ENCODE data around the gene RNF121. TPM values are rescaled to one million over a fixed set of nuclear protein-coding genes. Genes with fewer than 3 reads are reported as not detected.

The RNF121 gene
- total RNA-seq, 1 donor from 2014 or later = 27.8 TPM

DNA sequence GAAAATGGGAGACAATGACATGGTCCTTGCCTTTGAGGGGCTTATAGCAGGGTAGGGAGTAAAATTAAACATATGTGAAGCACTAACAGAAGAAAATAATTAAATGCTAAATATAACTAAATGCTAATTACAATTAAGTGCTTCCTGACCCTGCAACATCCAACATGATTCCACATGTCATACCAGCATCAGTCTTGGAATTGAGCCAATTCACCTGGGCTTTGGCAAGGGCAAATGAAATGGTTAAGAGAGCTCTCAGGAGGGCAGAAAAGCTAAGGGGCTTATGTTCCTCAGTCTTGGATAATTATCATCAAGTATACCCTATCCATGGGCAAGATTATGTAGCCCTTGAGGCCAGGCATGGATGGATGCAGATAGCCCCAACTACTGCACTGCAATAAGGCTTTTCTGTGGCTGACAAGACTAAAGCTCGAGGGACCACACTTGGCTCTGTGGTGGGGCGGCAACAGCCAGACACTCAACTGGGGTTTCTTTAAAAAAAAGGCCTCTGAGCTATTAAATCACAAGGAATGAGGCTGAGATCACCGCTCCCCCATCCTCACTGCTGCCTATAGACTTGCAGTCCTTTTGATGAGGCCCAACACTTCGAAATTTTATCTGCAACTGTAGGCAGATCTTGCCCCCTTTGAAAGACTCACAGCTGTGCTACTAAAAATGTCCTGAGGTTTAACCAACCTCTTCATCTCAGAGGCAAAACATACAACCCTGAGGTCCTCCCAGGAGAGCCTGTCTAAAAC is 108.9 kb downstream of the RNF121 start:
- no peak for DNase-seq (ENCODE audit: low read depth in 2 of 2)

DNA sequence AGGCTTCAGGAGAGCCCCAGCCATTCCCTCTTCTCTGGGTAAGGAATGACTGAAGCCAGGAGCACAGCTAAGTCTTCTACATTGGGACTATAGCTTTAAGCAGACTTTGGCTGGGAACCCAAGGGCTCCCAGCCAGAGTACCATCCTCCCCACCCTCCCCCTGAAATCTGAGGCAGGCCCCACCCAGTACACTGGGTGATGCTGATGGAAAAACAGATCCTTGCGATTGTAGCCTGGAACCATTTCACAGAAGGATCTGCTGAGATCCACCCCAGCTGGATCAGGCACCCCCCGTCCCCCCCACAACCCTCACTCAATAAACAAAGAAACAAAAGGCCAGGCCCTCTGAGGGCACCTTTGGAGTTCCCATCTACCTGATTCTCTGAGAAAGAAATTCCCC is 109.6 kb downstream of the RNF121 start:
- peak in 1 of 2 donors; percentile 31 for DNase-seq (ENCODE audit: low read depth in 2 of 2)

DNA sequence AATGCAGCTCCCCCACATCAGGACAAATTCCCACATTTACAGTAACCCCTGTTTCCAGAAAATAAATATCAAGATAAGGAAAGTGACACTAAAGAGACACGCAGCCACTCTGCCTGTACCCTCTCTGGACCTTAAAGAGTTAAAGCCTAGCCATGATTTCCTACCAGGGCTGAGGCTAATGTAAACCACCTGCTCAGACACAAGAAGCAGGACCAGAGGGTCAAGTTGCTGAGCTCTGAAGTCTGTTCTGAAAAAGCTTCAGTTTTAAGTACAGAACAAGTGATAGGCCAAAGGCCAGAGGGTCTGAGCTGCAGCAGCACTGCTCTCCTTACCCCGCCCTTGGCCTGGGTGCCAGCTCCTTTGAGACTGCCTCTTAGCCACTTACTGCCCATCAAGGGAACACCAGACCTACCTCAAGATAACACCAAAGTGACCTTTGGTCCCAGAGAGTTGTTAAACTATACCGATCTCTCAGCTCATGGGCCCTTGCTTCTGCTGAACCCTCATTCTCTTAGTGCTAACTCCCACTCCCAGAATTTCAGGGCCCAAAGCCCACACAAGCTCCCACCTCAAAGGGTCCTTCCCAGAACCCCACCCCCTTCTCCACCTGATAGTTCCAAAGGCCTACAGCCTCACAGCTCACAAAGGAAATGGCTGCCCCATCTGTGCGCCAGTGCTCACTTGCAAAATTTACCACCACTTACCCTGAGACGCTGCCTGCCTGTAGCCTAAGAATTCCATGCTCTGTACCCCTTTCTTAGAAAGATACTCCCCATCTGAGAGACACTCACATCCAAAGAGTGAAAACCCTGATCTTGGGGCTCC is 110.4 kb downstream of the RNF121 start:
- DNase-seq (ENCODE audit: low read depth in 2 of 2) = peak in 1 of 2 donors; percentile 16

DNA sequence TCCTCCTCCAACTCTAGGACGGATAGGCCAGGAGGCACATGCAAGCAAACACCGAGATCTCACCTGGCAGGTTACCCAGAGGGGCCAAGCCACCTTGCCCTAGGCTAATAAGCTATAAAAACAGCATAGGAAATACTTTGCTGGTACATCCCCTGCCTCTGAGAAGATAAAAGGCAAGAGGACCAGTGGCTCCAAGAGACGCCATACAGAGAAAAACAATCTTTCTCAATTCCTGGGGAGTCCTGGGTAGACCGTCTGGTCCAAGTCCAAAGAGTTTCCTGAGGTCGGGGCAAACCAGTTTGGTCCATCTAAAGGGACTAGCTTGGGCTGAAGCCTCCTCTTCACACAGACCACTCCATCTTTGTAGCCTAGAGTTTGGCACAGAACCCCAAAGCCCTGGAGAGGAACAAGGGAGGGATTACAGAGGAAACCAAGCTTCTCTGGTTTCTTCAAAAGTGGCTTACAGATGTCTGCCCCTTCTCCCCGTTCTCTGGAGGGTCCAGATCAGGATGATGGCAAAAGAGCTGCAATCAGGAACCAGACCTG is 111.1 kb downstream of the RNF121 start:
- no peak for DNase-seq (ENCODE audit: low read depth in 2 of 2)

GRCh38 chr11:72040491-72041363 is 111.9 kb downstream of the RNF121 start:
- peak; percentile 80 to 94 for DNase-seq (ENCODE audit: low read depth in 2 of 2)

DNA sequence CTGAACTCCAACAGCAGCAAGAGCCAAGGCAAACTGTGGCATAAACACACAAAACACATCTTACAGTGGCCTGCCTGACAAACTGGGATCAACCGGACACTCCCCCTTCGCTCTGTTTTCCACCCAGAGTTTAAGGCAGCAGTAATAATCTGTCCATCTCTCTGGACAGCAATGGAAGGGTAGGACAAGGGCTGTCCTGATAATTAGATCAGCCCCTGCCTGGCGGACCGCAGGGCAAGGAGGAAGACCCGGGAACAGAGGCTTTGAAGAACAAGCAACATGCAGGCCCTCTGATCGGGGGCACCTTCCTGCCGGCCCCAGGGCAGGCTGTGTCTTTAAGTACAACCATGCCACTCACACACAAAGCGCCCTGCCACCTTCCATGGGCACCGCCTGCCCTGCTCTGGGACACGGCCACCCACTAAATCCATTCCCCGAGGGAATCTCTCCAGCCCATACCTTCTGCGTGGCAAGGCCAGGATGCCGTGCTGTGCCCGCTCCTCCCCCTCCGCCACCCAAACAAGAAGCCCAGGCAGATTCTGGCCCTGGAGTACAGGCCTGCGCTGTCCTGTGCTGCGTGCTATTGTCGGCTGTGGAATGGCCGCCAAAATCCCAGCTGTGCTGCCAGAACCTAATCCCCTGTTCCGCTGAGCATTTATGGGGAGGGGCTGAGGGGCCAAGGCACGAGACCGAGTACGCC is 112.7 kb downstream of the RNF121 start:
- peak; percentile 80 to 84 for DNase-seq (ENCODE audit: low read depth in 2 of 2)

DNA sequence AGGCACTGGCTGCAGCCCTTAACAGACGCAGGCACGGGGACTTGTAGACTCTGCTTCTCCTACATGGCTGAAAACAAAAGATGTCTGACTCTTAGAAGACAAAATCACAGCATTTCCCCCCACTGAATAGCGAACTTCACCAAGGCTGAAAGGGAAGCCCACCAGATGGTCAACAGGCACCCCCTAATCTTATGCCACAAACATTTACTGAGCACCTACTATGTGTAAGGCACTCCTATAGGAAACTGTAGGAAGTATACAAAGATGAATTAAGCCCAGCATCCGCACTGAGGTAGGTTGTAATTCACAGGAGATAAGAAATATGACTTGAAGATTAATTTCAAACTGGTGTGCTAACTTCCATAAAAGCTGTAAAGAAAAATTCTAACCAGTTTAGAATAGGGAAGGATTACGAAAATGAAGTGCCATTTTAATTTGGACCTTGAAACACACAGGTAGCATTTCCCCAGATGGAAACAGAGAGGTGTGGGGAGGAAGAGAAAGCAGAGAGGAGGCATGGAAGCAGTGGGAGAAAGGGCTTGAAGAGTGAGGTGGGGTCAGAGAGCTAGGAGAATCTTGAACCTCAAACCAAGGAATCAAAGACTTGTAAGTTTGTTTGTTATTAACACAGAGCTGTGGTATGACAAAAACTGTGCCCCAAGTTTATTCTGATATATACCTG is 113.4 kb downstream of the RNF121 start:
- no peak for DNase-seq (ENCODE audit: low read depth in 2 of 2)

GRCh38 chr11:72045849-72046248 is 117.0 kb downstream of the RNF121 start:
- DNase-seq (ENCODE audit: low read depth in 2 of 2) = no peak

Other genes with a start within 250 kb of the RNF121 start
- not detected in 2 replicates for gene DEFB108B, start 95.8 kb upstream of the RNF121 start, total RNA-seq
- not detected in 2 replicates for gene DEFB131B, start 50.6 kb upstream of the RNF121 start, total RNA-seq
- gene XNDC1N, start 452 bp upstream of the RNF121 start, total RNA-seq = 5.7 and 6.0 TPM in 2 replicates
- 1.1 and 2.0 TPM in 2 replicates for gene IL18BP, start 69.9 kb downstream of the RNF121 start, total RNA-seq
- gene NUMA1, start 151.5 kb downstream of the RNF121 start, total RNA-seq = 103 and 107 TPM in 2 replicates
- gene LRRC51, start 151.8 kb downstream of the RNF121 start, total RNA-seq = 2.4 and 4.0 TPM in 2 replicates
- gene LAMTOR1, start 174.3 kb downstream of the RNF121 start, total RNA-seq = 78.7 and 95.0 TPM in 2 replicates
- 0.20 TPM in 1 of 2 replicates, not detected in the other for gene TOMT, start 176.9 kb downstream of the RNF121 start, total RNA-seq
- gene ANAPC15, start 183.6 kb downstream of the RNF121 start, total RNA-seq = 16.9 and 25.1 TPM in 2 replicates
- gene FOLR3, start 206.7 kb downstream of the RNF121 start, total RNA-seq = not detected in 2 replicates